HUES6 (cell line): ENCODE data around the gene ABCC1.

ENCODE experiments used
- H3K27ac ChIP-seq: 2 replicates; pipeline ENCODE4 v1.7.0; 2013; ENCODE audit warnings: low read depth, mild to moderate bottlenecking, low read length, inconsistent platforms
- H3K27me3 ChIP-seq: 2 replicates; pipeline ENCODE4 v1.6.1; 2013; ENCODE audit warnings: low read length; ENCODE audit not compliant: control insufficient read depth, insufficient read depth
- H3K36me3 ChIP-seq: 2 replicates; pipeline ENCODE4 v1.6.1; 2013; ENCODE audit warnings: low read length; ENCODE audit not compliant: control insufficient read depth, insufficient read depth
- H3K4me1 ChIP-seq: 2 replicates; pipeline ENCODE4 v1.6.1; 2013; ENCODE audit warnings: low read length; ENCODE audit not compliant: control insufficient read depth, insufficient read depth
- H3K4me3 ChIP-seq: 2 replicates; pipeline ENCODE4 v1.5.1; 2013; ENCODE audit warnings: low read depth, low read length
- H3K9ac ChIP-seq: one replicate; pipeline ENCODE4 v1.6.1; 2013; ENCODE audit warnings: mild to moderate bottlenecking, low read length
- H3K9me3 ChIP-seq: 2 replicates; pipeline ENCODE4 v1.6.1; 2013; ENCODE audit warnings: low read depth, low read length; ENCODE audit not compliant: control insufficient read depth, insufficient read depth

ABCC1 gene

GRCh38 chr16:16162591-16162990, 213.2 kb downstream of the ABCC1 start:
- H3K4me3 ChIP-seq = no peak overlapping the region
- H3K36me3 ChIP-seq = no peaks in the 10 kb centered on the region
- peaks cover 26% of the 10 kb centered on the region for H3K9me3 ChIP-seq
- no peaks in the 10 kb centered on the region for H3K4me1 ChIP-seq
- H3K27me3 ChIP-seq = no peaks in the 10 kb centered on the region
- no peak overlapping the region for H3K9ac ChIP-seq
- no peak overlapping the region for H3K27ac ChIP-seq

GRCh38 chr16:16163109-16163508, 213.7 kb downstream of the ABCC1 start:
- H3K9ac ChIP-seq = no peak overlapping the region
- no peak overlapping the region for H3K27ac ChIP-seq
- peaks cover 24% of the 10 kb centered on the region for H3K9me3 ChIP-seq
- H3K4me3 ChIP-seq = no peak overlapping the region
- no peaks in the 10 kb centered on the region for H3K27me3 ChIP-seq
- no peaks in the 10 kb centered on the region for H3K36me3 ChIP-seq
- no peaks in the 10 kb centered on the region for H3K4me1 ChIP-seq

GRCh38 chr16:16163571-16163970, 214.2 kb downstream of the ABCC1 start:
- Histone ChIP-seq H3K9me3 (peaks cover 19% of the 10 kb centered on the region), H3K4me3 (no peak overlapping the region), H3K27me3 (no peaks in the 10 kb centered on the region), H3K27ac (no peak overlapping the region), H3K4me1 (no peaks in the 10 kb centered on the region), H3K36me3 (no peaks in the 10 kb centered on the region), H3K9ac (no peak overlapping the region)

GRCh38 chr16:16164243-16164642, 214.8 kb downstream of the ABCC1 start:
- no peak overlapping the region for H3K9ac ChIP-seq

GRCh38 chr16:16166085-16166484, 216.7 kb downstream of the ABCC1 start:
- Histone ChIP-seq H3K27ac (no peak overlapping the region), H3K4me3 (no peak overlapping the region), H3K27me3 (no peaks in the 10 kb centered on the region), H3K9me3 (0 out of 2 replicates have a peak, but pooled peaks cover 4% of the 10 kb centered on the region), H3K36me3 (no peaks in the 10 kb centered on the region), H3K9ac (no peak overlapping the region), H3K4me1 (no peaks in the 10 kb centered on the region)

More at GRCh38 chr16:16164243-16164642, 214.8 kb downstream of the ABCC1 start:
- no peak overlapping the region for H3K27ac ChIP-seq
- peaks cover 12% of the 10 kb centered on the region for H3K9me3 ChIP-seq
- no peaks in the 10 kb centered on the region for H3K27me3 ChIP-seq
- H3K4me1 ChIP-seq = no peaks in the 10 kb centered on the region
- H3K4me3 ChIP-seq = no peak overlapping the region
- no peaks in the 10 kb centered on the region for H3K36me3 ChIP-seq

GRCh38 chr16:16166949-16167348, 217.5 kb downstream of the ABCC1 start:
- H3K9me3 ChIP-seq = no peaks in the 10 kb centered on the region
- H3K4me1 ChIP-seq = no peaks in the 10 kb centered on the region
- no peak overlapping the region for H3K27ac ChIP-seq
- H3K27me3 ChIP-seq = no peaks in the 10 kb centered on the region
- H3K36me3 ChIP-seq = no peaks in the 10 kb centered on the region
- no peak overlapping the region for H3K4me3 ChIP-seq
- no peak overlapping the region for H3K9ac ChIP-seq

- Histone ChIP-seq H3K4me1 (no peaks in the 10 kb centered on the region), H3K9me3 (no peaks in the 10 kb centered on the region), H3K27ac (no peak overlapping the region), H3K9ac (no peak overlapping the region), H3K4me3 (no peak overlapping the region), H3K27me3 (no peaks in the 10 kb centered on the region), H3K36me3 (no peaks in the 10 kb centered on the region)
Measured at GRCh38 chr16:16167927-16168326, 218.5 kb downstream of the ABCC1 start.

GRCh38 chr16:16168431-16168830, 219.0 kb downstream of the ABCC1 start:
- Histone ChIP-seq H3K27ac (no peak overlapping the region), H3K4me3 (no peak overlapping the region), H3K9ac (no peak overlapping the region), H3K4me1 (no peaks in the 10 kb centered on the region), H3K27me3 (no peaks in the 10 kb centered on the region), H3K9me3 (no peaks in the 10 kb centered on the region), H3K36me3 (no peaks in the 10 kb centered on the region)

- Histone ChIP-seq H3K9ac (no peak overlapping the region), H3K27ac (no peak overlapping the region), H3K27me3 (no peaks in the 10 kb centered on the region), H3K36me3 (no peaks in the 10 kb centered on the region), H3K4me1 (no peaks in the 10 kb centered on the region), H3K4me3 (no peak overlapping the region), H3K9me3 (no peaks in the 10 kb centered on the region)
Measured at GRCh38 chr16:16169615-16170014, 220.2 kb downstream of the ABCC1 start.

- Histone ChIP-seq H3K4me1 (no peaks in the 10 kb centered on the region), H3K36me3 (no peaks in the 10 kb centered on the region), H3K9ac (no peak overlapping the region), H3K27ac (no peak overlapping the region), H3K9me3 (peaks cover 4% of the 10 kb centered on the region), H3K4me3 (no peak overlapping the region), H3K27me3 (no peaks in the 10 kb centered on the region)
Measured at GRCh38 chr16:16171332-16171919, 222.0 kb downstream of the ABCC1 start.

- H3K4me1 ChIP-seq = no peaks in the 10 kb centered on the region
- no peak overlapping the region for H3K4me3 ChIP-seq
- H3K36me3 ChIP-seq = no peaks in the 10 kb centered on the region
- peaks cover 7% of the 10 kb centered on the region for H3K9me3 ChIP-seq
- no peak overlapping the region for H3K27ac ChIP-seq
- no peak overlapping the region for H3K9ac ChIP-seq
- H3K27me3 ChIP-seq = no peaks in the 10 kb centered on the region
Measured at GRCh38 chr16:16172991-16173390, 223.6 kb downstream of the ABCC1 start.

- Histone ChIP-seq H3K27me3 (no peaks in the 10 kb centered on the region), H3K9ac (no peak overlapping the region)
Measured at GRCh38 chr16:16175296-16175695, 225.9 kb downstream of the ABCC1 start.

More at GRCh38 chr16:16175296-16175695, 225.9 kb downstream of the ABCC1 start:
- no peaks in the 10 kb centered on the region for H3K36me3 ChIP-seq
- no peak overlapping the region for H3K27ac ChIP-seq
- no peaks in the 10 kb centered on the region for H3K4me1 ChIP-seq
- peaks cover 11% of the 10 kb centered on the region for H3K9me3 ChIP-seq
- no peak overlapping the region for H3K4me3 ChIP-seq
